ENCODE data around the gene CARD9.

DNA sequence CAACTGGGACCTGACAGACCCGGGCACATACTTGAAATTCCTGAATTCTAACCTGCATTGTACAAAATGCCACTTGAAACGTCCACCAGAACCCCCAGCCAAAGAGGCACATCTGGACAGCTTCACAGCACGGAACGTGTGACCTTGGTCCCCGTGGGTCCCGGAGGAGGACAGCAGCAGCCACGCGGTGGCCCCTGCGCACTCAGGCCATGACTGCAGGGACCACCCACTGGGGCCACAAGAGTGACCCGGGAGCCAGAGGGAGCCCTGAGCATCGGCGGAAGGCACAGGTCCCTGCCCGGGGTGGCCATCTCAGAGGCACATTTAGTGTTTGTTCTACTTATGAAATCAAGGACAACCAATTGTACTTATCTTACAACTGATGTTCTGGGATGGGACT, 28.6 kb upstream of the CARD9 start:
- TF ChIP-seq POLR2A (IDR thresholded peaks at IDR 0.05), result no peak
- TF ChIP-seq, protein P1, sequence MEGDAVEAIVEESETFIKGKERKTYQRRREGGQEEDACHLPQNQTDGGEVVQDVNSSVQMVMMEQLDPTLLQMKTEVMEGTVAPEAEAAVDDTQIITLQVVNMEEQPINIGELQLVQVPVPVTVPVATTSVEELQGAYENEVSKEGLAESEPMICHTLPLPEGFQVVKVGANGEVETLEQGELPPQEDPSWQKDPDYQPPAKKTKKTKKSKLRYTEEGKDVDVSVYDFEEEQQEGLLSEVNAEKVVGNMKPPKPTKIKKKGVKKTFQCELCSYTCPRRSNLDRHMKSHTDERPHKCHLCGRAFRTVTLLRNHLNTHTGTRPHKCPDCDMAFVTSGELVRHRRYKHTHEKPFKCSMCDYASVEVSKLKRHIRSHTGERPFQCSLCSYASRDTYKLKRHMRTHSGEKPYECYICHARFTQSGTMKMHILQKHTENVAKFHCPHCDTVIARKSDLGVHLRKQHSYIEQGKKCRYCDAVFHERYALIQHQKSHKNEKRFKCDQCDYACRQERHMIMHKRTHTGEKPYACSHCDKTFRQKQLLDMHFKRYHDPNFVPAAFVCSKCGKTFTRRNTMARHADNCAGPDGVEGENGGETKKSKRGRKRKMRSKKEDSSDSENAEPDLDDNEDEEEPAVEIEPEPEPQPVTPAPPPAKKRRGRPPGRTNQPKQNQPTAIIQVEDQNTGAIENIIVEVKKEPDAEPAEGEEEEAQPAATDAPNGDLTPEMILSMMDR (IDR thresholded peaks at IDR 0.05), result no peak

All from esophagus squamous epithelium (tissue), 4 donors.